T-helper 1 cell treated with Interleukin-12 subunit alpha and Interleukin-12 subunit beta and Interleukin-4 antibody, amounts not matched to agents 30 μg/mL and 1 μg/mL, for 36 hours (primary cell): ENCODE measurements around the gene TMEM61.

ENCODE experiments used
- H3K27ac Mint-ChIP-seq: one replicate; pipeline ENCODE4 v1.8.0; 2021; ENCODE audit warnings: mild to moderate bottlenecking, mixed read lengths
- H3K27me3 Mint-ChIP-seq: one replicate; pipeline ENCODE4 v1.8.0; 2021; ENCODE audit warnings: low read depth, mixed read lengths
- H3K36me3 Mint-ChIP-seq: one replicate; pipeline ENCODE4 v1.8.0; 2021; ENCODE audit warnings: low read depth, mixed read lengths
- H3K4me1 Mint-ChIP-seq: one replicate; pipeline ENCODE4 v1.8.0; 2021; ENCODE audit warnings: low read depth, mixed read lengths
- H3K4me3 Mint-ChIP-seq: one replicate; pipeline ENCODE4 v1.8.0; 2021; ENCODE audit warnings: mild to moderate bottlenecking, moderate library complexity, mixed read lengths
- H3K9me3 Mint-ChIP-seq: one replicate; pipeline ENCODE4 v1.8.0; 2021; ENCODE audit warnings: mixed read lengths

Gene TMEM61

DNA sequence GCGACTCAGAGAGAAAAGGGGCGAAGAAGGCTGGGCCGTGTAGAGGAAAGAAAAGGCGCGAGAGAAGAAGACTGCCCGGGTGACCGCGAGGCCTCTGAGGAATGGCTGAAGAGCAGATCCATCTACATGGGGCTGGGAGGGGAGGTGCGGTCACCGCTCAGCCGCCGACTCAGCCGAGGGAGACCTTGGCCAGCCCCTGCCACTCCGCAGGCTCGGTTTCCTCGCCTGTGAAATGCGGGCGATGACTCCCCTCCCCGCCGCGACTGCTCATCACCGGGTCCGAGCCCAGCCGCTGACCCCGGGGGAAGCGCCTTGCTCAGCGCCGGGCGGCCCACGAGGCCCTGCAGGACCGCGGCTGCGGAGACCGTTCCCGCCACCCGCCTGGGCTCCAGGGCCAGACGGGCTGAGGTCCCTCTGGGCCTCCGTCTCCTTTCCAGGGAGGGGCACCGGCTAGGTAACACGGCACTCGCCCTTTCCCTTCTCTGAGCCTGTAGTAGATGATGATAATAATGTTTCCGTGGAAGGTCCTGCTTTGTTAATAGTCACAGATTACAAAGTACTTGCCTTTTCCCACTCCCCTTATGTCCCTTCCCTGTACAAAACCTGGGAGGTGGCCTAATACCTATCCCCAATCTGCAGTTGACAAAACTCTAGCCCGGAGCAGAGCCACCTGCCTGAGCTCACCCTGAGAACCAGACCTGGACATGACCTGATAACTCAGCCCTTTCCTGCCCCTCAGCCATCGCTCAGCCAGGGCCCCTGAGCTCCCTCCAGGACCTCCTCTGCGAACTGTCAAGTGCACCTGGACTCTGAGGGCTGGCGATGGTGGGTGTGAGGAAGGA, 16.7 kb downstream of the TMEM61 start:
- peaks cover 5% of the 10 kb centered on the region for H3K9me3 Mint-ChIP-seq
- H3K27ac Mint-ChIP-seq, result no peak overlapping the region
- H3K27me3 Mint-ChIP-seq, result peaks cover 37% of the 10 kb centered on the region
- peaks cover 22% of the 10 kb centered on the region for H3K4me1 Mint-ChIP-seq
- H3K4me3 Mint-ChIP-seq, result peak overlapping the region; percentile 15
- peaks cover 2% of the 10 kb centered on the region for H3K36me3 Mint-ChIP-seq

DNA sequence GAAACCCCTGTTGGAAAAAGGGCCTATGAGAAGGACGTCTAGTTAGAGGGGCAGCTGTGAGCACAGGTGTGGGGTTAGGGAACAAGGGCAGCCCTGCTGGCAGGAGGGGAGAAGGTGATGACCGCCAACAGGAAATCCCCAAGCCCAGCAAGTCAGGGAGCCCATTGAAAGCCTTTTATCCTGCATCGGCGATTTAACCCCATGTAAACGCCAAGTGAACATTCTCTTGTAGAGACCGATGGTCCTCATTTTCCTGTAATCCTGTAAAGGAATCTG, 17.2 kb downstream of the TMEM61 start:
- Mint-ChIP-seq H3K36me3 (peaks cover 2% of the 10 kb centered on the region), H3K27ac (no peak overlapping the region), H3K9me3 (peaks cover 5% of the 10 kb centered on the region), H3K4me3 (no peak overlapping the region), H3K4me1 (peaks cover 22% of the 10 kb centered on the region), H3K27me3 (peaks cover 37% of the 10 kb centered on the region)

DNA sequence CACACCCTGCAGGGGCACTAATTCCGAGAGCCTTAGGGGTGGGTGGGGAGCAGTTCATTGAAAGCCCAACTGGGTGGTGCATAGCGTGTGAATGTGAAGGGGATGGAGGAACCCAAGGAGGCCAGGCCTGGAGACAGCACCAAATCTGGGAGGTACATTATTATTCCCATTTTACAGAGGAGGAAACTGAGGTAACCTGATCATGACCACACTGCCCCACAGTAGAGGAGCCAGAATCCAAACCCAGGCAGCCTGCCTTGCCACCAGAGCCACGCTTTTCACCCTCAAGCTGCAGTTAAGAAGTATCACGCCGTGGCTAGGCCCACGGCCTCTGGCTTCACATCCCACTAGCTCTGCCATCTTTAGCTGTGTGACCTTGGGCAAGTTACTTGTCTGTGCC, 17.7 kb downstream of the TMEM61 start:
- peaks cover 37% of the 10 kb centered on the region for H3K27me3 Mint-ChIP-seq
- no peak overlapping the region for H3K27ac Mint-ChIP-seq
- H3K36me3 Mint-ChIP-seq, result peaks cover 2% of the 10 kb centered on the region
- H3K9me3 Mint-ChIP-seq, result peaks cover 5% of the 10 kb centered on the region
- peaks cover 22% of the 10 kb centered on the region for H3K4me1 Mint-ChIP-seq
- H3K4me3 Mint-ChIP-seq, result no peak overlapping the region

DNA sequence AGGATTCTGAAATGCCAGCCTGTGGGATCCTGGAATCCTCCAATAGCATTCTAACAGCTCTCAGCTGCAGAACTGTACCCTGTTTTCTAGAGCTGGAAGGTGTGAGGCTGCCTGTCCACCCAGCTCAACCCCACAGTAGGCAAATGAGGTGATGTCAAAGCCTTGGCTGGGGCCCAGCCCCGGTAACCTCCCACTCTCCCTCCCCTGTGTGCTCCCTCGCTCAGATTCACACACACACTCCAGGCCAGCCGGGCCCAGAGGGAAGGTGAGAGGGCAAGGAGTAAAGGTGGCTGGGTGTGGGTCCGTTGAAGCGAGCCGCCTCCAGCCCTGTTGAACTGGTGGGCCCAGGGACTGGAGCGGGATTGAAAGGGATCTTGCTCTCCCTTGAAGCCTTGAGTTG, 18.2 kb downstream of the TMEM61 start, which contains the start of gene BSND:
Gene BSND, plus strand, starts transcription at position 257 of the 400 bp plus-strand sequence. CDS start 254 bp downstream, outside the sequence.
- Mint-ChIP-seq H3K36me3 (peaks cover 2% of the 10 kb centered on the region), H3K4me3 (no peak within 1 kb of the TSS), H3K27ac (no peak within 1 kb of the TSS), H3K9me3 (peaks cover 5% of the 10 kb centered on the region), H3K27me3 (peaks cover 37% of the 10 kb centered on the region), H3K4me1 (peaks cover 22% of the 10 kb centered on the region)

DNA sequence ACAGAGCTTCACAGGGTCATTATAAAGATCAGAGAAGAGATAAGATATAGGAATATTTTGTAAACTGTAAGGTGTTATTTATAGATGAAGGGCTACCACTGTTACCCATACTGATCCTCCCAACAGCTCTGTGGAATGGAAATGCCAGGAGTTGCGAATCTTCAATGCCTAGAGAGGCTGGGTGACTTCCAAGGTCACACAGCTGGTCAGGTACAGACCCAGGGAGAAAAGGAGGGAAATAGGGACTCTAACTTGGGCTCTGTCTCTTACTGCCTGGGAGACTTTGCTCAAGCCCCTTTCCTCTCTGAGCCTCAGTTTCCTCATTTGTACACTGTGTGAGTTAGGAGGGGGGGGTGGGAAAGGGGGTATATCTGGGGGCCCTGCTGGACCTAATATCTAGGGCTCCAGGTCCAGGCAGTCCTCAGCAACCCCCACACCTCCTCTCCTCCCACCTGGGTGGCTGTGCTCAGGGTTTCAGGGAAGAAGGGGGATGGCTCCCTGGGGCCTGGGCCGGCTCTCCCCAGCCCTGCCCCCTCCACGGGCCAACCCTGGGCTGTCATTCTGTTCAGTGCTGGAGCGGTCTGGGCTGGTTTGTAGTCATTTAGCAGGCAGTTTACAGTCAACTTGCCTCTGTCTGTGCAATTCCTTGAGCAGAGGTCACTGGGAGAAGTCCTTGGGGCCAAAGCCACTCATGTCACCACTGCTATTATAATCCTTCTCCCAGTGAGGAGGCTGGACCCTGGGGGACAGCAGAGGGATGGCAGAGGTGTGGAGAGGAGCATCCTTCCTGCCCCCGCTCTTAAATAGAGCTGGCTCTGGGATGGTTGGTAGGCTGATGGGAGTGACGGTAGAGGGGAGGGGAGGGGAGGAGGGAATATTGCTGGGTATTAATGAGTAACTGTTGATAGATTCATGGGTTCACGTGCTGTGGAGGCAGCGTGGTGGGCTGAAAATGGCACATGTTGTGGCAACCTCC, 20.0 kb downstream of the TMEM61 start:
- H3K27ac Mint-ChIP-seq, result no peak overlapping the region
- peaks cover 27% of the 10 kb centered on the region for H3K27me3 Mint-ChIP-seq
- H3K9me3 Mint-ChIP-seq, result peaks cover 5% of the 10 kb centered on the region
- no peak overlapping the region for H3K4me3 Mint-ChIP-seq
- H3K36me3 Mint-ChIP-seq, result peaks cover 2% of the 10 kb centered on the region
- H3K4me1 Mint-ChIP-seq, result peaks cover 16% of the 10 kb centered on the region

DNA sequence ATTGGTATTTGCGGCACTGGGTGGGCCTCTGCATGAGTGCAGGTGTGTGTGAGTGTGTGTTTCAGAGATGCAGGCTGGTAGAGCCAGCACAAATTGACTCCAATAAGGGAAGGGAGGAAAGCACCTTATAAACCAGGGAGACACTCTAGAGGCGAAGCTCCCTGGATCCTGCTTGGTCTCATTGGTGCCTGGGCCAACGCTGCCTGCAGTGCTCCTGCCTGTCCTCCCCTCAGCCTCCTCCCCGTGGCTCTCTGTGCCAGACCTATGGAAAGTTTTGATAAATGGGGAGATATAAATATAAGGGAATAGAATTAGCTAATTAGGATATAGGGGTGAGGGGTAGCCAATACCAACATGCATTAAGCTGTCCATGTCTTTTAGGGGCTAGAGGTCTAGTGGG, 20.9 kb downstream of the TMEM61 start:
- Mint-ChIP-seq H3K36me3 (peaks cover 1% of the 10 kb centered on the region), H3K27me3 (peaks cover 18% of the 10 kb centered on the region), H3K27ac (no peak overlapping the region), H3K4me1 (peaks cover 7% of the 10 kb centered on the region), H3K4me3 (no peak overlapping the region), H3K9me3 (peaks cover under 1% of the 10 kb centered on the region)

DNA sequence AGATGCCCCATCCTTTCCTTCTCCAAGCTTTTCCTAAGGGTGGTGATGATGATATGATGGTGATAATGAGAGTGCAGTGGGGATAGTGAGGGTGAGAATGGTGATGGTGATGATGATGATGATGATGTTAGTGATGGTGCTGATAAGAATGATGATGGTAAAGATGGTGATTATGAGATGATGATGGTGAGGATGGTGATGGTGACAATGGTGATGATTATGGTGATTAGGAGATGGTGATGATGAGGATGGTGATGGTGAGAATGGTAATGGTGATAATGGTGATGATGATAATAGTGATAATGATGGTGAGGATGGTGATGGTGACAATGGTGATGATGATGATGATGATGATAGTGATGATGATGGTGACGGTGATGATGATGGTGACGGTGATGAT, 22.3 kb downstream of the TMEM61 start:
- Mint-ChIP-seq H3K27ac (no peak overlapping the region), H3K36me3 (no peaks in the 10 kb centered on the region), H3K4me3 (no peak overlapping the region), H3K4me1 (no peaks in the 10 kb centered on the region), H3K9me3 (no peaks in the 10 kb centered on the region), H3K27me3 (peaks cover 7% of the 10 kb centered on the region)

DNA sequence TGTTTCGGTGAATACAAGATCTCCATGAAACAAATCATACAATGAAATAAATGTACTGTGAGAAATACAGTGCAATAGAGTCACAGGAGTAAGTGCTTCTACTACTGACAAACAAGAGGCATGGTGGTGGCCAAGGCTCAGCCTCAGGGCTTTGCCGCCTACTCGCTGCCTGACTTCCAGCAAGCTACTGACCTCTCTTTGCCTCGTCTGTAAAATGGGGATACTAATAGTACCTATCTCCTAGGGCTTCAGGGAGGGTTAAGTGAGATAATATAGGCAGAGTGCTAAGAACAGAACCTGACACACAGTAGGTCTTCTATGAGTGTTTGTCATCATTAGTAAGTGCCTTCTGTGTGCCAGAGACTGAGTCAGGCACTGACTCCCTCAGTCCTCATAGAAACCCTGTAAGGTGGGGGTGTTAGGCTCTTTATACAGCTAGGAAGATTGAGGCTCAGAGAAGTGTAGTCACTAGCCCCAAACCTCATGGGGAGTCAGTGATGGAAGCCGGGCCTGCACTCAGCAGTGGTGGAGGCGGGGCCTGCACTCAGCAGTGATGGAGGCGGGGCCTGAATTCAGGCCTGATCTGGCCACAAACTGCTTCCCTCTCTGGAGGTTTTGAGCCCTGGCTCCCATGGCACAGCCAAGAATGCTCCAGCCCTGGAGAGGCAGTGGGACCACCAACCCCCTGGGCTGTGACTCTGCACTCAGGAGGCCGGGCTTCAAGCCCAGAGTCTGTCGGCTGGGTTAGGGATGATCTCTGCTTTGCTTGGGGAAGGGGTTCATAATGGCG, 25.1 kb downstream of the TMEM61 start:
- H3K36me3 Mint-ChIP-seq, result no peaks in the 10 kb centered on the region
- no peaks in the 10 kb centered on the region for H3K4me1 Mint-ChIP-seq
- H3K27me3 Mint-ChIP-seq, result no peaks in the 10 kb centered on the region
- H3K9me3 Mint-ChIP-seq, result no peaks in the 10 kb centered on the region
- no peak overlapping the region for H3K27ac Mint-ChIP-seq
- H3K4me3 Mint-ChIP-seq, result no peak overlapping the region

DNA sequence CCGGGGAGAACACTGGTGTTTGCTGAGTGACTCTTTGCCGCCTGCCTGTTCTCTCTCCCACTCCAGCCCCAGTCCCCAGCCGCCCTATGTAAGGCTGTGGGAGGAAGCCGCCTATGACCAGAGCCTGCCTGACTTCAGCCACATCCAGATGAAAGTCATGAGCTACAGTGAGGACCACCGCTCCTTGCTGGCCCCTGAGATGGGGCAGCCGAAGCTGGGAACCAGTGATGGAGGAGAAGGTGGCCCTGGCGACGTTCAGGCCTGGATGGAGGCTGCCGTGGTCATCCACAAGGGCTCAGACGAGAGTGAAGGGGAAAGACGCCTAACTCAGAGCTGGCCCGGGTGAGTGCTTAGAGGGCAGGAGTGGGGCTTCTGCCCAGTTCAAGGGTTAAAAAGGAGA, 26.5 kb downstream of the TMEM61 start:
- Mint-ChIP-seq H3K4me3 (no peak overlapping the region), H3K27me3 (no peaks in the 10 kb centered on the region), H3K27ac (no peak overlapping the region), H3K4me1 (no peaks in the 10 kb centered on the region), H3K36me3 (no peaks in the 10 kb centered on the region), H3K9me3 (no peaks in the 10 kb centered on the region)

DNA sequence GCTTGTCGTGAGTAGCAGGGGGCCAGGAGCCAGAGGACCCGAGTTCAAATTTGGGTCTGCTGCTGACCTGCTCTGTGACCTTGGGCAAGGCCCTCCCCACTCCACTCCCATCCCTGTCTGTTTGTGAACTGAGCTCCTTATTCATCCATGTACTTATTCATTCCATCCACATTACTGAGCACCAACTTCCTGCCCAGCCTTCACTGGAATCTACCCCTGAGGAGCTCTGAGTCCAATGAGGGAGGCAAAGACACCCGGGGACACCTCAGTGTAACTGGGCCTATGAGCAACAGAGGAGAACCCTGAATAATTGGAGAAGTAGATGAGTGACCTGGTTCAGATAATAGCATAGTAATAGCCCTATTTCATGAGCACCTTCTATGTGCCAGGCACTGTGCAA, 27.2 kb downstream of the TMEM61 start:
- Mint-ChIP-seq H3K9me3 (no peaks in the 10 kb centered on the region), H3K4me3 (no peak overlapping the region), H3K27ac (no peak overlapping the region), H3K27me3 (peaks cover 5% of the 10 kb centered on the region), H3K36me3 (no peaks in the 10 kb centered on the region), H3K4me1 (no peaks in the 10 kb centered on the region)

DNA sequence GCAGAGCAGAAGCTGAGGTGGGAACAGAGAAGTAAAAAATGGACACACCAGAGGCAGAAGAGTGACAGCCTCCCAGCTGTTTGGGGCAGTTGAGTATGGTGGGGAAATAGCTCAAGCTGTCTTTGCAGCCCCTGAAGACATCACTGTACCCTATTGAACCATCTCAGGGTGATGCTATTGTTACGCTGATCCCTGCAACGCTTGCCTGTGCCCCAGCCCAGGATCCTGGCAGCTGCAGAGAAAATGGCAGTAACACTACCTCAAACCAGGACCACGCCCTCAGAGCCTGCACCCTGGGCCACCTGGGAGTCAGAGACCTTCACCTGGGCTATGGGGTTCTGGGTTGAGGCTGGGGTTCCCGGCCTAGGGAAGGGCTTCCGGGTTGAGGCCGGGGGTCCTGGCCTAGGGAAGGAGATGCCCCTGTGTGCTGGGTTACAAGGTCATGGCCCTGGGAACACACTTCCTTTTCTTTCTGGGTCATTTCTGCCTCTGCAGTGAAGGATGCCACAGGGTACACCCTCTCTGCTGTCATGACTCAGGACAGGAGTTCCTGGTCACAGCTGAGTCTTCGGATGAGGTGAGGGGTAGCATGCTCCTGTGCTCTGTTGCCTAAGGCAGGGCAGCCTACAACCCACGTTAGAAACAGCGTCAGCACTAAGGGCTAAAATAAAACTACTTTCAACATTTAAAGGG, 29.9 kb downstream of the TMEM61 start:
- Mint-ChIP-seq H3K27ac (no peak overlapping the region), H3K36me3 (no peaks in the 10 kb centered on the region), H3K27me3 (peaks cover 13% of the 10 kb centered on the region), H3K9me3 (no peaks in the 10 kb centered on the region), H3K4me3 (no peak overlapping the region), H3K4me1 (no peaks in the 10 kb centered on the region)

DNA sequence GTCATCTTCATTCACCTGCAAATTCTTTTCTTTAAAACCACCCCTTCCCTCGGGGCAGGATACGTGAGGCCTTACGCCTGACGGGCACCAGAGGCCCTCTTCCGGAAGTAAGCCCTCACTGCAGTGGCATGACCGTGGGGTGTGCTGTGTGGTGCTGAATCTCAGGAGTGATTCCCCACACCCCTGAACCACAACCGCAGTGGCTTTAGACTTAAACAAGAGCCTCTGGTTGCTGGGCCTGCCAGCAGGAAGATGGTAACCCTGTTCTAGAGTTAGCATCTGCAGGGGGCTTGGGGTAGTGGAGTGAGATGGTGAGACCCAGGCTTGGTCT, 30.4 kb downstream of the TMEM61 start:
- Mint-ChIP-seq H3K4me1 (no peaks in the 10 kb centered on the region), H3K27ac (no peak overlapping the region), H3K9me3 (no peaks in the 10 kb centered on the region), H3K36me3 (no peaks in the 10 kb centered on the region), H3K27me3 (peaks cover 13% of the 10 kb centered on the region), H3K4me3 (no peak overlapping the region)

DNA sequence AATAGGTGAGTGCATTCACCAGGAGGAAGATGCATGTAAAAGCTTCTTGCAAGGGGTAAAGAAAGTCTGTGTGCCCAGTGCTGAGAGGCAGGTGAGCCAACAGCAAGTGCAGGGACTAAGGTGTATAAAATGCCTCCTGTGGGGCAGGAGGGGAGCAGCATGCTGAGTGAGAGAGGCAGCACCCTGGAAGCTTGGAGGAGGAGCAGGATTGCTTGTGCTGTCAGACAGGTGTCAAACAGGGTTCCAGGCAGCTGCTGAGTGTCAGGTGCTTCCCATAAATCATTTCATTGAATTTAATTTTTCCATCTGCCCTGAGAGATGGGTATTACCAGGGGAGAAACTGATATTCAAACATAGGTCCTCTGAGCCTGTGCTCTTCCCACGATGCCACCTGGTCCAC, 32.2 kb downstream of the TMEM61 start:
- H3K27me3 Mint-ChIP-seq, result peaks cover 16% of the 10 kb centered on the region
- no peaks in the 10 kb centered on the region for H3K36me3 Mint-ChIP-seq
- no peaks in the 10 kb centered on the region for H3K9me3 Mint-ChIP-seq
- H3K4me1 Mint-ChIP-seq, result no peaks in the 10 kb centered on the region
- no peak overlapping the region for H3K4me3 Mint-ChIP-seq
- no peak overlapping the region for H3K27ac Mint-ChIP-seq

DNA sequence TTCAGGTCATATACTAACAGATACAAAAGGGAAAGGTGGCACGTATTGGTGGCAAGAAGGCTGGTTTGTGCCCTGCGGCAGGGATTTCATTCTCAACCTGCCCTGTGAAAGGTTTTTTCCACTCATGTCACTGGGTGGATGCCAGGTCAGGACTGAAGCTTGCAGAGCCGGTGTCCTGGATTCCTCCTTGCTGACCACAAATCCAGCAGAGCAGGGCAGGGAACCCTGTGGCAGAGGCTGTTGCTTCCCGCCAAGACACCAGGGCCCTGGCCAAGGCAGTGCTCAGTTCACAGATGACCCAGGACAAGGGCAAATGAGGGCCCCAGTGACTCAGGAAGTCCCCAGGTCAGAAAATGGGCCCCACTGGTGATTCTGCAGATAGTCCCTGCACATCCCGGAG, 34.7 kb downstream of the TMEM61 start:
- H3K27me3 Mint-ChIP-seq, result peaks cover 16% of the 10 kb centered on the region

More for the DNA sequence above, 34.7 kb downstream of the TMEM61 start:
- Mint-ChIP-seq H3K4me3 (no peak overlapping the region), H3K4me1 (no peaks in the 10 kb centered on the region), H3K27ac (no peak overlapping the region), H3K36me3 (no peaks in the 10 kb centered on the region), H3K9me3 (no peaks in the 10 kb centered on the region)
